ENCODE results near the gene FEZF1. TPM values are rescaled to one million over a fixed set of nuclear protein-coding genes. Genes with fewer than 3 reads are reported as not detected.

FEZF1 gene
- total and polyA plus RNA-seq, 10 of the 15 experiments (the other 5 are each of a cell fraction or from before 2014, with no cell fraction given) = not detected

DNA sequence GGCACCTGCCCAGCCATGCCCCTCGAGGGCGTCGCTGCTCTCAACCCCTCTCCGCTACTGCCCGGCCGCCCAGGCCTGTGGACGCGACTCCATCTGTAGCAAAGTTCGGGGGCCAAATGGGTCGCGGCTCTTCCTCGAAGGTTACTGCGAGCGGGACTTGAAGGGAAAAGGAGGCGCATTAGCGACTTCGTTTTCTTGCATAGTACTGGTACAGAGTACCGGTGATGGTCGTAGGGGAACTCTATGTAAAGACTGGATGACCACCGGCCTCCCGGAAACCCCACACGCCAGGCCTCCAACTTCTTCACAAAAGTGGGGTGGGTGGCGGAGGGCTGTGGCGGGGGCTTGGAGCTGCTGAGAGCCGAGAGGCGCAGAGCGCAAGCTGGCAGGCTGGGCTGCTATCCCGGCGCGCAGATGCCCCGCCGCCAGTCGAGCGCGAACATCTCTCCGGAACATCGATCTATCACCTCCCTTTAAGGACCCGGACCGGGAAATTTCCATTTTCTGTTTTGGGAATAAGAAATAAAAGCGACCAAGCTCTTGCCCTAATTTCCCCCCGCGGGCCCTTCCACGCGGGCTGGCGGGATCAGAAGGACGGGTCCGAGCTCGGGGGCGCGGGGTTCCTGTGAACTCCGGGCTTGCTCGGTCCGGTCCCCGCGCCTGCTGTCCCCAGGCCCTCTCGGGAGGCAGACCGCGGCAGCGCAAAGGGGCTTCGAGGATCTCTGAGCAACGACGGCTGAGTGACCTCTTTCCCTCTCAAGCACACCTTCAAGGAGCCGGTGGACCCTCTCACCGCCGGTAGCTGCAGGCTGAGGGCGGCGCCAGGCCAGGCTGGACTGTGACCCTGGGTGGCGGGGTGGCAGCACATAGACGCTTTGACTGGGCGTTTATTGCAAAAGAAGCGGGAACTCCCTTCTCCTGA lies 12.2 kb upstream of the FEZF1 start:
- DNase-seq (ENCODE audit: low read depth, low spot score) (no peak), ATAC-seq (peak; percentile 27; the same call in 2 of the 3 replicates), FAIRE-seq (no peak)
- Histone ChIP-seq H3K9me3 (replicated peaks; ENCODE audit: control insufficient read depth, insufficient read depth, low read length) (no peaks in the 10 kb centered on the region), H3K79me2 (ENCODE audit: control insufficient read depth, insufficient read depth, low read length) (no peaks in the 10 kb centered on the region), H3K27me3 (replicated peaks in 1 of 2; ENCODE audit: control insufficient read depth in 2 of 2, insufficient read depth in 2 of 2, low read length in 1 of 2) (peaks cover 6 to 11% of the 10 kb centered on the region in 2 experiments; a peak in 3 of 4 replicates), H2AFZ (ENCODE audit: control insufficient read depth, low read depth, low read length) (no peak overlapping the region), H3K4me3 (no peak overlapping the region), H3K9ac (ENCODE audit: control insufficient read depth, insufficient read depth, low read length) (no peak overlapping the region), H4K20me1 (ENCODE audit: control insufficient read depth, insufficient read depth) (no peaks in the 10 kb centered on the region), H3K4me1 (ENCODE audit: control insufficient read depth, insufficient read depth, low read length) (no peaks in the 10 kb centered on the region), H3K27ac (ENCODE audit: control insufficient read depth, insufficient read depth) (no peak overlapping the region), H3K36me3 (ENCODE audit: control insufficient read depth in 2 of 2, insufficient read depth in 2 of 2, low read length in 1 of 2) (no peaks in the 10 kb centered on the region), H3K4me2 (ENCODE audit: control insufficient read depth, insufficient read depth) (no peak overlapping the region)
- POLR2A ChIA-PET = no interaction called here
- SMC1A ChIA-PET (ENCODE audit: uncharacterized antibody, unreplicated experiment) = interaction anchor here (1.1 to 1.6 kb wide), 3 partner anchors 18 to 211 kb away, joined by 3 read pairs; no protein-coding TSS in a partner anchor
- BruUV-seq (replicated peaks) = no TSS peak
- no peak for TF ChIP-seq ATF7 (IDR thresholded peaks at IDR 0.05; ENCODE audit: low read depth)
- TF ChIP-seq MEF2A (IDR thresholded peaks at IDR 0.05; ENCODE audit: insufficient read depth, low read depth, low read length) = no peak
- TF ChIP-seq IRF4 (IDR thresholded peaks at IDR 0.05; ENCODE audit: low read depth, low read length) = no peak
- TF ChIP-seq RELA (IDR thresholded peaks at IDR 0.05; ENCODE audit: borderline replicate concordance, partially characterized antibody) = no peak
- RAD21 ChIA-PET (ENCODE audit: unreplicated experiment) = no interaction called here
- in situ Hi-C loops (cut with MboI) (no loop called here), intact Hi-C loops (cut with micrococcal nuclease; ENCODE audit: unreplicated experiment) (no loop called here)
- CTCF ChIA-PET = interaction anchor here (1.3 kb wide), 1 partner anchor 12 kb away, joined by 4 read pairs; no protein-coding TSS in a partner anchor
- WGBS (ENCODE audit: insufficient coverage, insufficient replicate concordance, low lambda C conversion rate, missing lambda C conversion rate) = 38% methylated on average over 64 of the region's 71 CpGs

Data from GM12878 (cell line).